HG02610 (cell line): ENCODE results near the gene CAD.

Experiments used
- ATAC-seq: cut with Tn5 transposase; IDR thresholded peaks from one replicate; pipeline ENCODE4 v1.9.1; 2021; ENCODE audit warnings: mild to moderate bottlenecking, moderate library complexity; ENCODE audit not compliant: unreplicated experiment

Gene CAD

GRCh38 chr2:27275211-27276150 is 58.3 kb downstream of the CAD start, which contains the start of gene DNAJC5G:
TSS of gene DNAJC5G (plus strand) at chr2:27275433. CDS start at chr2:27276729, 1,296 bp downstream.
- ATAC-seq, result no peak

- no peak for ATAC-seq
Measured at GRCh38 chr2:27278010-27278409, 60.8 kb downstream of the CAD start.

GRCh38 chr2:27280826-27281225 is 63.7 kb downstream of the CAD start:
- no peak for ATAC-seq

- no peak for ATAC-seq
Measured at GRCh38 chr2:27281442-27281841, 64.3 kb downstream of the CAD start.

GRCh38 chr2:27281855-27282559 is 64.8 kb downstream of the CAD start, which contains the start of gene TRIM54:
TSS of gene TRIM54 (plus strand) at chr2:27282429. CDS start at chr2:27282732, 303 bp downstream.
- no peak for ATAC-seq

- ATAC-seq, result no peak
Measured at GRCh38 chr2:27282892-27283291, 65.7 kb downstream of the CAD start.

- no peak for ATAC-seq
Measured at GRCh38 chr2:27284996-27285395, 67.8 kb downstream of the CAD start.

- no peak for ATAC-seq
Measured at GRCh38 chr2:27285481-27285880, 68.3 kb downstream of the CAD start.

GRCh38 chr2:27288610-27289009 is 71.4 kb downstream of the CAD start:
- no peak for ATAC-seq

GRCh38 chr2:27290549-27290948 is 73.4 kb downstream of the CAD start:
- no peak for ATAC-seq

GRCh38 chr2:27291865-27292264 is 74.7 kb downstream of the CAD start:
- no peak for ATAC-seq
